ENCODE data around the gene NYAP2.

Gene NYAP2

GRCh38 chr2:225399504-225399903 is at the start of gene NYAP2:
TSS of gene NYAP2 (plus strand) at chr2:225399710. CDS start at chr2:225408881, 9,171 bp downstream.
- no peak within 1 kb of the TSS for H3K4me3 ChIP-seq
- no peak within 1 kb of the TSS for H3K27ac ChIP-seq

DNA sequence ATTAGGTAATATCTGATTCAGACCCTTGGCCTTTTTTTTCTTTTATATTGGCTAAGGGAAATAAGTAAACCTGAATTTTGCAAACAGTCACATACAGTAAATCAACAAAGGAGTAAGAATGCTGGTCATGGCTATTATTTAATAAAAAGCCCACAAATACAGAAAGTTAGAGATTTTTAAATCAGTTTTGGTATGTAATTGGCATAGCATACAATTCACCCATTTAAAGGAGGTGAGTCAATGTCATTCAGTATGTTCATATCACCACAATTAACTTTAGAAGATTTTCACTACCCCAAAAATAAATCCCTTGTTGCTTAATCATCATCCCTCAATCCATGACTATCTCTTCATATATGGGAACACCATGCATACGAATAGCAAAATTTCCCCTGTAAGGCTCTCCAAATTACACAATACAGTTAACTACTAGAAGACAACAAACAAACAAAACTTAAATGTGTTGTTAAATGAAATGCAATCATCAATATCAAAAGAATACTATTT is 45.9 kb upstream of the NYAP2 start:
- H3K4me3 ChIP-seq: no peak overlapping the region

DNA sequence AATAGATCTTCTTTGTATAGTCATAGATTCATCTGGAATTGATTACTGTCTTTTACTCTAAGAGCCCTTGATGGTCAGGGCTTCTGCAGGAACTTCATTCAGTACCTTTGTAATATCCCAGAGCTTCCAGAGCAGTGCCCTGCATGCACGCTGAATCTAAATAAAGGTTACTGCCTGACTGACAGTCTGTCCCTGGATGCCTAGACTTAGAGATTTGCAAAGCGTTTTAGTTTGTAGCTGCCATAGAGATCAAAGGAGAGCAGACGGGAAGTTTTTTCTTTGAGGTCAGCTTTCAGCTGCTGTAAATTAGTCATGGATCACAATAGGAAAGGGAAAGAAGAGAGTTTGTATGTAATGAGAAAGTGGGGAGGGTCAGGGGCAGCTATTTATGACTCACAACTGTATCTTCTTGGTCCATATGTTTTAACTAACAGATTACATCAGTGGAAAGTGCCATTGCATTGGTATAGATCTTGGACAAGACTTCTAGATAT is 45.2 kb upstream of the NYAP2 start:
- no peak overlapping the region for H3K27ac ChIP-seq

More for the DNA sequence above, 45.9 kb upstream of the NYAP2 start:
- H3K27ac ChIP-seq: no peak overlapping the region

GRCh38 chr2:225355788-225356187 is 43.7 kb upstream of the NYAP2 start:
- no peak overlapping the region for H3K27ac ChIP-seq
- no peak overlapping the region for H3K4me3 ChIP-seq

More for the DNA sequence above, 45.2 kb upstream of the NYAP2 start:
- H3K4me3 ChIP-seq: no peak overlapping the region

DNA sequence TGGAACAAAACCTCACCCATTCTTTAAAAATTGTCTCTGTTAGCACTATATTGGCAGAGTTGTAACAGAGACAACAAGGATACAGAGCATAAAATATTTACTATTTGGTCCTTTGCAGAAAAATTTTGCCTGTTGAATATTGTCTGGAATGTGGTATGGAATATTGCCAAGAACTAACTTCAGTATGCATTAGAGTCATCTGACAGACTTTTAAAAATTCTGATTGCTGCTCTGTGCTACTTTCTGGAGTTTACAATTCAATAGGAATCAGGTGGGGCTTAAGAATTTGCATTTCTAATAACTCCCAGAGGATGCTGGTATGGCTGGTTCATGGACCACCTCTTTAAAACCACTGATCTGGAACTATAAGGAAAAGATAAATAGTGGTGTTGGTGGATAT is 32.8 kb upstream of the NYAP2 start:
- H3K27ac ChIP-seq: no peak overlapping the region
- H3K4me3 ChIP-seq: no peak overlapping the region

DNA sequence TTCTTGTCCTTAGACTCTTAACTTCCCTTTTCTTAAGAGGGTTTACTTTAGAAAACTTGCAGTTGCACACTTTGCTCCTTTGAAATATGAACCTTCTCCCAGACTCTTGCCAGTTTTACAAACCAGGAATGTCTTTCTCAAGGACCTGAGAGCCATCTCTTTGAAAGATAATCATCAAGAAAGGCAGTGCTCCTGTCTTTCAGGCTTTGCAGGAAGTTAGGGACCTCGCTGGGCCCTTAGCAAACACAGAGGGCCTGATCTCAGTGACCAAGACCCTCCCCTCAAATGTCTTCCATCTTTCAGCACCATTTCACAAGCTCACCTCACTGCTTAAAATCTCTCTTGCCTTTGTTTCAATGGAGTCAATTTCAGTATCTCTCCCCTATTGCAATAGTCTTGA is 32.0 kb upstream of the NYAP2 start:
- no peak overlapping the region for H3K27ac ChIP-seq
- no peak overlapping the region for H3K4me3 ChIP-seq

DNA sequence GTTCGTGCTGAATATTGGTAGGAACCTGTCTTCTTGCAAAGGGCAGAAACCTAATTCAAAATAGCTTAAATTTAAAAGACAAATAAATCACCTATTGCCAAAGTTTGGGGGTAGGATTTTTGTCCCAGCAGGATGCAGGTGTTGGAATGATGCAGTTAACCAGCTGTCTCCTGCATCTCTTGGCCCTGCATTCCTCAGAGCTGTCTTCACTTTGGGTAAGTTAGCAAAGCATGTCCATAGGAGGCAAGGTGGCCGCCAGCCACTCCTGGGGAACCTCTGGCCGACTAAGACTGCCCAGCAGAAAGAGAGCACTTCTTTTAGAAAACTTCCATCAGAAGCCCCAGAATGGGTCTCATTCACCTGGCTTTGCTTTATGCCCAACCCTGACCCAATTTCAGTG is 20.5 kb upstream of the NYAP2 start:
- Histone ChIP-seq H3K4me3 (no peak overlapping the region), H3K27ac (no peak overlapping the region)

GRCh38 chr2:225379856-225380255 is 19.7 kb upstream of the NYAP2 start:
- H3K4me3 ChIP-seq: no peak overlapping the region
- no peak overlapping the region for H3K27ac ChIP-seq

GRCh38 chr2:225381609-225382008 is 17.9 kb upstream of the NYAP2 start:
- no peak overlapping the region for H3K4me3 ChIP-seq
- no peak overlapping the region for H3K27ac ChIP-seq

GRCh38 chr2:225398372-225398771 is 1.1 kb upstream of the NYAP2 start:
- Histone ChIP-seq H3K4me3 (no peak overlapping the region), H3K27ac (no peak overlapping the region)

- Histone ChIP-seq H3K4me3 (no peak overlapping the region), H3K27ac (no peak overlapping the region)
These were observed 576 bp downstream of the NYAP2 start for GRCh38 chr2:225400060-225400511.

- Histone ChIP-seq H3K27ac (no peak overlapping the region), H3K4me3 (no peak overlapping the region)
These were observed 1.3 kb downstream of the NYAP2 start for GRCh38 chr2:225400546-225401400.

GRCh38 chr2:225402210-225402776 is 2.8 kb downstream of the NYAP2 start:
- Histone ChIP-seq H3K4me3 (no peak overlapping the region), H3K27ac (no peak overlapping the region)

GRCh38 chr2:225411452-225411851 is 11.9 kb downstream of the NYAP2 start:
- H3K4me3 ChIP-seq: no peak overlapping the region

DNA sequence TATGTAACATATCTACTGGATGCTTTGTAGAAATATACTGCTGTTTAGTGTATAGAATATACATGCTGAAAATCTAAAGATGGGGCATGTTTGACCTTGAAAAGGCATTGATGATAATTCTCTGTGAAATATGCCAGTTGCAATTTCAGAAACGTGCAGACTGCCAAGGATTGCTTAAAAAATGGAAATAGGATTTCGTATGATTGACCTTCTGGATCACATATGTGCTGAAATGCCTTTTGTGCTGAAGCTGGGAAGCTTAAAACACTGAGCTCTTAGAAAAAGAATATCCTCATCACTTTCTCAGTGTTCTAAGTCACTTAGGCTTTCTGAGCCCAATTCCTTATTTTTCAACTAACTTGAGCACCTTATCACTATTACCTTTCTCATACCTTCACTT is 14.3 kb downstream of the NYAP2 start:
- Histone ChIP-seq H3K27ac (no peak overlapping the region), H3K4me3 (no peak overlapping the region)

More at GRCh38 chr2:225411452-225411851, 11.9 kb downstream of the NYAP2 start:
- H3K27ac ChIP-seq: no peak overlapping the region

GRCh38 chr2:225414902-225415301 is 15.4 kb downstream of the NYAP2 start:
- H3K27ac ChIP-seq: no peak overlapping the region
- no peak overlapping the region for H3K4me3 ChIP-seq

DNA sequence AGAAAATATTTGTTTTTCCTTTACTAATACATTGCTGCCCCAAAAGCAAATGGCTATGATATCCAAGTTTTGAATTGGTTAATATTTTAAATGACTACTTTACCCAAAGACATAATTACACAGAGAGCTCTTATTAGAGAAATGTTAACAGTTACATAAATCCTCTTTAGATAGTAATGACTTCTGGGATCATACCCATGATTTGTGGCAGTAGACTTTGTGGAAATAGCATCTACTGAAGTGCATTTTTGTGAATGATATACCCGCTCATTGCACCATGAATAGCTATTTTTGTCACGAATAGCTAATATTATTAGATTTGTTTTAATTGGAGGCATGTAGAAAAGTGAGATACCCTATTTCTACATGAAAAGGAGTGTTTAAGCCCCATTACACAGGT is 15.8 kb downstream of the NYAP2 start:
- Histone ChIP-seq H3K27ac (no peak overlapping the region), H3K4me3 (no peak overlapping the region)

DNA sequence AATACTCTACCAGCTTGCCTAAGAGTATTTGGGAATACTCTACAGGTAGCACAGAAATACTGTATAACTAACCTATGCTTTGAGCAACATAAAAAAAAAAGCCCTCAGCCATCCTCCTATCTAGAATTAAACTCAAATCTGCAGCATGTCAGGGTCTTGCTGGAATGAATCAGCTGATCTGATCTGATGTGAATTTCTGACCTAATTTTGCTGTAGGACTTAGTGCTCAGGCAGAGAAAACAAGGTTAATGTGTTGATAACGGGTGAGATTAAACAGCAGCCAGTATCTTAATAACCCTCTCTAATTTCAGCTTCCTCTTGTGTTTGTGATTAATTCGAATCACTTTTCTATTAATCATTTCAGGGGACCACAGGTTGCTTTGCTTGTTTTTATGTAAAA is 16.3 kb downstream of the NYAP2 start:
- no peak overlapping the region for H3K27ac ChIP-seq
- H3K4me3 ChIP-seq: no peak overlapping the region

- no peak overlapping the region for H3K4me3 ChIP-seq
- H3K27ac ChIP-seq: no peak overlapping the region
These were observed 17.3 kb downstream of the NYAP2 start for GRCh38 chr2:225416616-225417367.

- H3K27ac ChIP-seq: no peak overlapping the region
- no peak overlapping the region for H3K4me3 ChIP-seq
These were observed 19.5 kb downstream of the NYAP2 start for GRCh38 chr2:225419033-225419432.
